HepG2 (cell line): ENCODE measurements around the gene CENATAC. TPM values are rescaled to one million over a fixed set of nuclear protein-coding genes. Genes with fewer than 3 reads are reported as not detected.

ENCODE experiments used
- DMAP1 ChIP-seq: IDR thresholded peaks from 2 replicates; pipeline ENCODE4 v1.6.1; 2016
- GFI1 ChIP-seq: sonication (generic); formaldehyde crosslinking; IDR thresholded peaks from 2 replicates; pipeline ENCODE4 v1.5.0; 2020; ENCODE audit warnings: missing genetic modification reagents, mild to moderate bottlenecking, borderline replicate concordance
- GTF2F1 ChIP-seq: fragments of 150-350 bp; IDR thresholded peaks from 2 replicates; pipeline ENCODE4 v1.6.1; 2014; ENCODE audit warnings: low read length
- GTF3A ChIP-seq: sonication (generic); formaldehyde crosslinking; conservative IDR thresholded peaks from 2 replicates; pipeline ENCODE4 v1.4.0; 2020; ENCODE audit warnings: mild to moderate bottlenecking, missing genetic modification reagents
- HNRNPL ChIP-seq: fragments of 200-400 bp; formaldehyde crosslinking; IDR thresholded peaks from 2 replicates; pipeline ENCODE4 v1.6.1; 2017; ENCODE audit warnings: mild to moderate bottlenecking, low read depth, low read length
- MIER2 ChIP-seq: IDR thresholded peaks from 2 replicates; pipeline ENCODE4 v1.6.1; 2016; ENCODE audit warnings: missing biosample characterization, missing genetic modification reagents
- SIX1 ChIP-seq: sonication (generic); formaldehyde crosslinking; IDR thresholded peaks from 2 replicates; pipeline ENCODE4 v1.4.0; 2020; ENCODE audit warnings: missing genetic modification reagents, borderline replicate concordance
- SMARCE1 ChIP-seq: fragments of 450-650 bp; IDR thresholded peaks from 2 replicates; pipeline ENCODE4 v1.6.1; 2017; ENCODE audit warnings: borderline replicate concordance
- SNAPC2 ChIP-seq: sonication (generic); formaldehyde crosslinking; IDR thresholded peaks from 2 replicates; pipeline ENCODE4 v1.8.1; 2022; ENCODE audit warnings: mild to moderate bottlenecking, missing genetic modification reagents
- TRIM24 ChIP-seq: sonication (generic); formaldehyde crosslinking; IDR thresholded peaks from 2 replicates; pipeline ENCODE4 v1.8.0; 2022; ENCODE audit warnings: mild to moderate bottlenecking, missing genetic modification reagents
- ZFAT ChIP-seq: sonication (generic); formaldehyde crosslinking; conservative IDR thresholded peaks from 2 replicates; pipeline ENCODE4 v1.8.1; 2023; ENCODE audit warnings: missing genetic modification reagents, inconsistent platforms
- ZNF34 ChIP-seq: sonication (generic); formaldehyde crosslinking; IDR thresholded peaks from 2 replicates; pipeline ENCODE4 v1.4.0; 2020; ENCODE audit warnings: mild to moderate bottlenecking, missing genetic modification reagents, borderline replicate concordance
- ZNF446 ChIP-seq: sonication (generic); formaldehyde crosslinking; IDR thresholded peaks from 2 replicates; pipeline ENCODE4 v1.5.0; 2020; ENCODE audit warnings: mild to moderate bottlenecking, missing genetic modification reagents
- ZNF546 ChIP-seq: sonication (generic); formaldehyde crosslinking; conservative IDR thresholded peaks from 2 replicates; pipeline ENCODE4 v1.8.1; 2023; ENCODE audit warnings: mild to moderate bottlenecking, missing genetic modification reagents
- ZNF564 ChIP-seq: sonication (generic); formaldehyde crosslinking; IDR thresholded peaks from 2 replicates; pipeline ENCODE4 v1.8.1; 2023; ENCODE audit warnings: mild to moderate bottlenecking, missing genetic modification reagents
- ZNF749 ChIP-seq: sonication (generic); formaldehyde crosslinking; IDR thresholded peaks from 2 replicates; pipeline ENCODE4 v1.8.0; 2022; ENCODE audit warnings: mild to moderate bottlenecking, missing genetic modification reagents, moderate library complexity, borderline replicate concordance
- polyA plus RNA-seq, 8 experiments: library from polyadenylated mRNA; depleted of rRNA in 3 of 8; stranded (reverse) in 7 of 8; unstranded in 1 of 8; fragments of >200 nt; fragmentation: Illumina TruSeq in 4 of 8; extraction: Trizol in 4 of 8; gene quantifications; 2 replicates each; pipeline versions ENCODE4 v1.2.1 to v1.2.3, GENCODE V29; 2011 to 2016; ENCODE audit warnings: low read depth in 4 of 8, missing spikeins in 1 of 8, mixed read lengths in 1 of 8; ENCODE audit not compliant: insufficient read depth in 1 of 8
- total RNA-seq, 5 experiments: library from RNA; depleted of rRNA; stranded (reverse); fragments of >200 nt; fragmentation: Illumina TruSeq; extraction: Trizol; gene quantifications; 2 replicates each; pipeline ENCODE4 v1.2.3, GENCODE V29; 2016; ENCODE audit warnings: low read depth in 1 of 5
- TF ChIP-seq, protein P1 (sequence below): sonication (generic); formaldehyde crosslinking; IDR thresholded peaks from 2 replicates; pipeline ENCODE4 v1.9.0; 2021; ENCODE audit warnings: missing genetic modification reagents, borderline replicate concordance
- TF ChIP-seq, protein P2 (sequence below): sonication (generic); formaldehyde crosslinking; IDR thresholded peaks from 2 replicates; pipeline ENCODE4 v1.5.0; 2020; ENCODE audit warnings: missing genetic modification reagents, mild to moderate bottlenecking, borderline replicate concordance
- TF ChIP-seq, protein P3 (sequence below): sonication (generic); formaldehyde crosslinking; IDR thresholded peaks from 2 replicates; pipeline ENCODE4 v1.4.0; 2020; ENCODE audit warnings: missing genetic modification reagents
- TF ChIP-seq, protein P4 (sequence below): sonication (generic); formaldehyde crosslinking; IDR thresholded peaks from 2 replicates; pipeline ENCODE4 v1.5.0; 2020; ENCODE audit warnings: mild to moderate bottlenecking, missing genetic modification reagents, borderline replicate concordance

The CENATAC gene
- total and polyA plus RNA-seq, 2 of the 13 experiments (the other 11 are each of a cell fraction or from before 2014, with no cell fraction given), result 21.7 to 25.0 TPM

DNA sequence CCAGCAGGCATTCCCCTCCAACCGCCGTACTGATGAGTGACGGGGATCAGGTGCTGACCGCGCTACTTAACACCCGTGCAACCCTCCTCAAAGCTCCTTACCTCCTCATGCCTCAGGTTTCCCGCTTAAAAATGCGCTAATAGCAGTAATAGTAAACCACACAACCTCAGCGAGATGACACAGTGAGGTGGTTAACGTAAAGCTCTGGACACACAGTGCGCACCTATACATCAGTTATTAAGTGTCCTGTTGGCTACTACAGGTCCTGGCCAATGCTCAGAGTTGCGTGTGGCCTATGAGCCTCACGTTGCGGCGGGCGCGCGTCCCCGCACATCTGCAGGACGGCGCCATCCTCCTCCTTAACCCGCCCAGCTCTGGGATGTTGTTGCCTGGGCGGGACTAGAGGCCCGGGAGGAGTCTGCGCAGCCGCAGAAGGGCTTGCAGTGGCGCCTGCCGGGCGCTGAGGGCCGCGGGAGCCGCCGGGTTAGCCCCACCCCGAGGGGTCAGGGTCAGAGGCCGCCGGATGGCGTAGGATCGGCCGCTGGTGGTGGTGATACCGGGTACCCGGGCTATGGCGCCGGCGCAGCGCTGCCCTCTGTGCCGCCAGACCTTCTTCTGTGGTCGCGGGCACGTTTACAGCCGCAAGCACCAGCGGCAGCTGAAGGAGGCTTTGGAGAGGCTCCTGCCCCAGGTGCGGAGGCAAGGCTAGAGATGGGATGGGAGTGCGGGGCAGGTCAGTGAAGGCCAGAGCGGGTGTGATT is at the start of gene CENATAC (continued):
- TF ChIP-seq, protein P1, sequence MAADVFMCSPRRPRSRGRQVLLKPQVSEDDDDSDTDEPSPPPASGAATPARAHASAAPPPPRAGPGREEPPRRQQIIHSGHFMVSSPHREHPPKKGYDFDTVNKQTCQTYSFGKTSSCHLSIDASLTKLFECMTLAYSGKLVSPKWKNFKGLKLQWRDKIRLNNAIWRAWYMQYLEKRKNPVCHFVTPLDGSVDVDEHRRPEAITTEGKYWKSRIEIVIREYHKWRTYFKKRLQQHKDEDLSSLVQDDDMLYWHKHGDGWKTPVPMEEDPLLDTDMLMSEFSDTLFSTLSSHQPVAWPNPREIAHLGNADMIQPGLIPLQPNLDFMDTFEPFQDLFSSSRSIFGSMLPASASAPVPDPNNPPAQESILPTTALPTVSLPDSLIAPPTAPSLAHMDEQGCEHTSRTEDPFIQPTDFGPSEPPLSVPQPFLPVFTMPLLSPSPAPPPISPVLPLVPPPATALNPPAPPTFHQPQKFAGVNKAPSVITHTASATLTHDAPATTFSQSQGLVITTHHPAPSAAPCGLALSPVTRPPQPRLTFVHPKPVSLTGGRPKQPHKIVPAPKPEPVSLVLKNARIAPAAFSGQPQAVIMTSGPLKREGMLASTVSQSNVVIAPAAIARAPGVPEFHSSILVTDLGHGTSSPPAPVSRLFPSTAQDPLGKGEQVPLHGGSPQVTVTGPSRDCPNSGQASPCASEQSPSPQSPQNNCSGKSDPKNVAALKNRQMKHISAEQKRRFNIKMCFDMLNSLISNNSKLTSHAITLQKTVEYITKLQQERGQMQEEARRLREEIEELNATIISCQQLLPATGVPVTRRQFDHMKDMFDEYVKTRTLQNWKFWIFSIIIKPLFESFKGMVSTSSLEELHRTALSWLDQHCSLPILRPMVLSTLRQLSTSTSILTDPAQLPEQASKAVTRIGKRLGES (CRISPR knock-in tag), result no peak
- TF ChIP-seq, protein P2, sequence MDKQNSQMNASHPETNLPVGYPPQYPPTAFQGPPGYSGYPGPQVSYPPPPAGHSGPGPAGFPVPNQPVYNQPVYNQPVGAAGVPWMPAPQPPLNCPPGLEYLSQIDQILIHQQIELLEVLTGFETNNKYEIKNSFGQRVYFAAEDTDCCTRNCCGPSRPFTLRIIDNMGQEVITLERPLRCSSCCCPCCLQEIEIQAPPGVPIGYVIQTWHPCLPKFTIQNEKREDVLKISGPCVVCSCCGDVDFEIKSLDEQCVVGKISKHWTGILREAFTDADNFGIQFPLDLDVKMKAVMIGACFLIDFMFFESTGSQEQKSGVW, result no peak
- TF ChIP-seq MIER2 (CRISPR knock-in tag) (no peak), ZNF34 (CRISPR knock-in tag) (no peak), GTF3A (no peak), SMARCE1 (no peak), GFI1 (CRISPR knock-in tag) (no peak; the same call in 1 of the 2 replicates), DMAP1 (CRISPR knock-in tag) (peak; percentile 80), SNAPC2 (no peak), ZNF564 (CRISPR knock-in tag) (no peak), ZFAT (CRISPR knock-in tag) (no peak), SIX1 (CRISPR knock-in tag) (no peak), ZNF546 (CRISPR knock-in tag) (peak; percentile 59; the same call in 1 of the 2 replicates), GTF2F1 (no peak), TRIM24 (no peak), HNRNPL (no peak), ZNF446 (CRISPR knock-in tag) (no peak), ZNF749 (CRISPR knock-in tag) (peak; percentile 55; the same call in 1 of the 2 replicates)
- TF ChIP-seq, protein P3, sequence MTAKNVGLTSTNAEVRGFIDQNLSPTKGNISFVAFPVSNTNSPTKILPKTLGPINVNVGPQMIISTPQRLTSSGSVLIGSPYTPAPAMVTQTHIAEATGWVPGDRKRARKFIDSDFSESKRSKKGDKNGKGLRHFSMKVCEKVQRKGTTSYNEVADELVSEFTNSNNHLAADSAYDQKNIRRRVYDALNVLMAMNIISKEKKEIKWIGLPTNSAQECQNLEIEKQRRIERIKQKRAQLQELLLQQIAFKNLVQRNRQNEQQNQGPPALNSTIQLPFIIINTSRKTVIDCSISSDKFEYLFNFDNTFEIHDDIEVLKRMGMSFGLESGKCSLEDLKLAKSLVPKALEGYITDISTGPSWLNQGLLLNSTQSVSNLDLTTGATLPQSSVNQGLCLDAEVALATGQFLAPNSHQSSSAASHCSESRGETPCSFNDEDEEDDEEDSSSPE (CRISPR knock-in tag), result peak; percentile 91
- TF ChIP-seq, protein P4, sequence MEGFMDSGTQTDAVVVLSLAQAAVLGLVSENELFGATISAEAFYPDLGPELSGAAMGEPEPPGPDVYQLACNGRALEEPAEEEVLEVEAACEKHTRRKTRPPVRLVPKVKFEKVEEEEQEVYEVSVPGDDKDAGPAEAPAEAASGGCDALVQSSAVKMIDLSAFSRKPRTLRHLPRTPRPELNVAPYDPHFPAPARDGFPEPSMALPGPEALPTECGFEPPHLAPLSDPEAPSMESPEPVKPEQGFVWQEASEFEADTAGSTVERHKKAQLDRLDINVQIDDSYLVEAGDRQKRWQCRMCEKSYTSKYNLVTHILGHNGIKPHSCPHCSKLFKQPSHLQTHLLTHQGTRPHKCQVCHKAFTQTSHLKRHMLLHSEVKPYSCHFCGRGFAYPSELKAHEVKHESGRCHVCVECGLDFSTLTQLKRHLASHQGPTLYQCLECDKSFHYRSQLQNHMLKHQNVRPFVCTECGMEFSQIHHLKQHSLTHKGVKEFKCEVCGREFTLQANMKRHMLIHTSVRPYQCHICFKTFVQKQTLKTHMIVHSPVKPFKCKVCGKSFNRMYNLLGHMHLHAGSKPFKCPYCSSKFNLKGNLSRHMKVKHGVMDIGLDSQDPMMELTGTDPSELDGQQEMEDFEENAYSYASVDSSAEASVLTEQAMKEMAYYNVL, result no peak
